CD4-positive, alpha-beta T cell (primary cell): Measurements from ENCODE around the gene KIF4A. TPM values are rescaled to one million over a fixed set of nuclear protein-coding genes. Genes with fewer than 3 reads are reported as not detected.
"Not testable (repeated sequence)": the region's sequence is repeated elsewhere in the genome, so short reads cannot be mapped to it uniquely, and the experiment has no call there.

Experiments
- ATAC-seq: fragments of 200-7000 bp; cut with Tn5 transposase; one replicate; pipeline ENCODE4 v1.10.0; 2022; ENCODE audit warnings: mild to moderate bottlenecking; ENCODE audit not compliant: poor library complexity
- CTCF ChIA-PET: fragments of 350-600 bp; sonication (Branson Sonifier 250); formaldehyde crosslinking; loops from one replicate; lab custom pipeline; 2021; ENCODE audit warnings: antibody characterized with exemption, inconsistent platforms; lab: Charles Lee
- POLR2A ChIA-PET: fragments of 350-600 bp; sonication (Branson Sonifier 250); formaldehyde crosslinking; loops from one replicate; lab custom pipeline; 2021; ENCODE audit warnings: antibody characterized with exemption, inconsistent platforms; lab: Charles Lee
- DNase-seq, 14 experiments: peaks; one replicate each; pipeline ENCODE4 v3.0.0-alpha.2; 2013 to 2020; ENCODE audit warnings: mixed read lengths in 2 of 14
- H3K27ac ChIP-seq, 2 donors: one replicate each; pipeline versions ENCODE4 v1.5.1 to v1.7.0; 2013; ENCODE audit warnings: low read length in 2 of 2, low read depth in 1 of 2, mild to moderate bottlenecking in 1 of 2
- H3K27me3 ChIP-seq, 2 experiments: 1 replicate in 1 of 2; 2 replicates in 1 of 2; pipeline versions ENCODE4 v1.6.1 to v1.7.0; 2013; ENCODE audit warnings: low read length in 2 of 2, control low read depth in 1 of 2, mild to moderate bottlenecking in 1 of 2, moderate library complexity in 1 of 2; ENCODE audit not compliant: insufficient read depth in 2 of 2, control insufficient read depth in 1 of 2
- H3K36me3 ChIP-seq: one replicate; pipeline ENCODE4 v1.6.1; 2013; ENCODE audit warnings: low read length, control low read depth; ENCODE audit not compliant: insufficient read depth
- H3K4me1 ChIP-seq: one replicate; pipeline ENCODE4 v1.6.1; 2013; ENCODE audit warnings: low read length, control low read depth; ENCODE audit not compliant: insufficient read depth
- H3K4me3 ChIP-seq: one replicate; pipeline ENCODE4 v1.5.1; 2013; ENCODE audit warnings: mild to moderate bottlenecking, low read length, moderate library complexity
- H3K9me3 ChIP-seq, 2 experiments: 1 replicate in 1 of 2; 2 replicates in 1 of 2; pipeline versions ENCODE4 v1.6.1 to v1.7.0; 2013; ENCODE audit warnings: low read length in 2 of 2, mild to moderate bottlenecking in 2 of 2, control low read depth in 1 of 2, moderate library complexity in 1 of 2; ENCODE audit not compliant: control insufficient read depth in 1 of 2, insufficient read depth in 1 of 2
- H3K27ac Mint-ChIP-seq: one replicate; pipeline ENCODE4 v1.8.0; 2020; ENCODE audit warnings: mixed read lengths
- H3K27me3 Mint-ChIP-seq: one replicate; pipeline ENCODE4 v1.8.0; 2021; ENCODE audit warnings: mixed read lengths
- H3K36me3 Mint-ChIP-seq: one replicate; pipeline ENCODE4 v1.8.0; 2021; ENCODE audit warnings: low read depth, mixed read lengths
- H3K4me1 Mint-ChIP-seq: one replicate; pipeline ENCODE4 v1.8.0; 2021; ENCODE audit warnings: low read depth, mixed read lengths
- H3K4me3 Mint-ChIP-seq: one replicate; pipeline ENCODE4 v1.8.0; 2020; ENCODE audit warnings: mild to moderate bottlenecking, mixed read lengths
- H3K9me3 Mint-ChIP-seq: one replicate; pipeline ENCODE4 v1.8.0; 2020; ENCODE audit warnings: mixed read lengths
- CTCF ChIP-seq: fragments of 200-600 bp; IDR thresholded peaks from one replicate; pipeline ENCODE4 v1.8.0; 2022; ENCODE audit warnings: antibody characterized with exemption, mild to moderate bottlenecking
- intact Hi-C, 2 experiments: fragments of 100-400 bp; cut with DNase I in 1 of 2; cut with micrococcal nuclease in 1 of 2; formaldehyde crosslinking; loops; one replicate each; pipeline versions ENCODE4 v1.15.1 to v1.9.0; 2023 to 2025; cut with DNase I, micrococcal nuclease
- total RNA-seq, 174 experiments: library from RNA in 2 of 174; stranded (reverse) in 2 of 174; gene quantifications; one replicate each; pipeline ENCODE4 v1.2.3 and lab custom pipeline; 2021 to 2026

KIF4A gene
- total RNA-seq, 2 experiments from 2014 or later, result 0.06 to 0.19 TPM

DNA sequence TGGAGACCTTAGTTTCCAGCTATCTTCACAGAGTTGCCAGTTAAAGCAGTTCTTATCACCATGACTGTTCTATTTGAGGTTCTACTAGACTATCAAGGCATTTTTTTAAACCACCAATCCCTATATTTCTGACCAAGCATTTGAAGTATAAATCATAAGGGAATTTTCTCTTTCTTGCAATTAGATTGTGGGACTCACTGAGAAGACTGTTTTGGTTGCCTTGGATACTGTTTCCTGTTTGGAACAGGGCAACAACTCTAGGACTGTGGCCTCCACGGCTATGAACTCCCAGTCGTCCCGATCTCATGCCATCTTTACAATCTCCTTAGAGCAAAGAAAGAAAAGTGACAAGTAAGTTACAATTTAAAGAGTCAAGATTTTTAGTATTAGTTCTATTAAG lies 11.8 kb downstream of the KIF4A start:
- Histone ChIP-seq H3K27ac (no peak overlapping the region), H3K4me1 (no peaks in the 10 kb centered on the region), H3K4me3 (no peak overlapping the region), H3K36me3 (no peaks in the 10 kb centered on the region), H3K9me3 (no peaks in the 10 kb centered on the region), H3K27me3 (no peaks in the 10 kb centered on the region)
- no peaks in the 10 kb centered on the region for H3K27me3 Mint-ChIP-seq
- H3K4me3 Mint-ChIP-seq, result no peak overlapping the region
- no peaks in the 10 kb centered on the region for H3K36me3 Mint-ChIP-seq
- no peak for TF ChIP-seq CTCF
- CTCF ChIA-PET, result no interaction called here
- H3K27ac Mint-ChIP-seq, result peak overlapping the region; percentile 4
- POLR2A ChIA-PET, result no interaction called here
- no peaks in the 10 kb centered on the region for H3K9me3 Mint-ChIP-seq
- DNase-seq, result no peak
- ATAC-seq, result no peak
- intact Hi-C loops, result no loop called here
- peaks cover 6% of the 10 kb centered on the region for H3K4me1 Mint-ChIP-seq

GRCh38 chrX:70313503-70313902 lies 23.6 kb downstream of the KIF4A start:
- H3K27me3 Mint-ChIP-seq, result no peaks in the 10 kb centered on the region
- TF ChIP-seq CTCF, result no peak

DNA sequence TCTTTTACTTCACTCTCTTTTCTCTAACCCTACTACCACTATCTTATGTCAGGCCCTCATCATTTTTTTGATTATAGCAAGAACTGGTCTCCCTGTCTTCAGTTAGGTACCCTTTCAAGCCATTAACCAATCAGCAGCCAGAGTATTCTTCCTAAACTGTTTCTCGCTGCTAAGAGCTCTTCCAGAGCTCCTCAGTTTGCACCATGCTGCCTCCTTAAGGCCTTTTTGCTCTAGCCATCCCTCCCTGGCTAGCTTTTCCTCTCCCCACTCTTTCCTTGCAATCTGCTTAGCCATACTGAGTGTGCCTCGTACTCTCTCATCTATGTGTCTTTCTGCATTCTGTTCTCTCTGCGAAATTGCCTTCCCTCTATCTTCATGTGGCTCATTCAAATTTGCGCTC lies 32.9 kb downstream of the KIF4A start:
- no peak for TF ChIP-seq CTCF
- no peak overlapping the region for H3K27ac Mint-ChIP-seq
- DNase-seq (no peak), ATAC-seq (no peak)
- no peak overlapping the region for H3K4me3 ChIP-seq
- H3K27me3 ChIP-seq, result no peaks in the 10 kb centered on the region
- H3K4me1 ChIP-seq, result no peaks in the 10 kb centered on the region
- CTCF ChIA-PET, result no interaction called here
- H3K9me3 ChIP-seq, result no peaks in the 10 kb centered on the region
- H3K36me3 ChIP-seq, result no peaks in the 10 kb centered on the region
- H3K27ac ChIP-seq, result no peak overlapping the region
- H3K4me3 Mint-ChIP-seq, result no peak overlapping the region
- H3K27me3 Mint-ChIP-seq, result no peaks in the 10 kb centered on the region
- intact Hi-C loops, result no loop called here
- H3K9me3 Mint-ChIP-seq, result no peaks in the 10 kb centered on the region
- POLR2A ChIA-PET, result no interaction called here
- no peaks in the 10 kb centered on the region for H3K36me3 Mint-ChIP-seq
- no peaks in the 10 kb centered on the region for H3K4me1 Mint-ChIP-seq

More at GRCh38 chrX:70313503-70313902, 23.6 kb downstream of the KIF4A start:
- no peak for DNase-seq
- Mint-ChIP-seq H3K9me3 (no peaks in the 10 kb centered on the region), H3K4me1 (no peaks in the 10 kb centered on the region), H3K36me3 (no peaks in the 10 kb centered on the region), H3K4me3 (no peak overlapping the region), H3K27ac (no peak overlapping the region)
- no peak overlapping the region for H3K27ac ChIP-seq
- ChIA-PET CTCF (no interaction called here), POLR2A (interaction anchor here (1.1 kb wide), 1 partner anchor 24 kb away, joined by 3 read pairs; the partner anchor contains the start of genes KIF4A and PDZD11)
- no peaks in the 10 kb centered on the region for H3K9me3 ChIP-seq
- H3K27me3 ChIP-seq, result no peaks in the 10 kb centered on the region
- intact Hi-C loops, result no loop called here
- ATAC-seq, result no peak
- H3K4me1 ChIP-seq, result no peaks in the 10 kb centered on the region
- no peak overlapping the region for H3K4me3 ChIP-seq
- no peaks in the 10 kb centered on the region for H3K36me3 ChIP-seq

- H3K4me1 Mint-ChIP-seq, H3K9me3 Mint-ChIP-seq, CTCF ChIA-PET, H3K27me3 ChIP-seq, H3K27me3 Mint-ChIP-seq, H3K4me3 ChIP-seq, DNase-seq, ATAC-seq, H3K9me3 ChIP-seq, POLR2A ChIA-PET, H3K36me3 ChIP-seq, intact Hi-C loops, H3K36me3 Mint-ChIP-seq, H3K4me3 Mint-ChIP-seq, H3K4me1 ChIP-seq, H3K27ac ChIP-seq, H3K27ac Mint-ChIP-seq: not testable (repeated sequence)
Measured at GRCh38 chrX:70323628-70324027, 33.7 kb downstream of the KIF4A start.
